NCI-H2196 (cell line): ENCODE measurements around the gene ERRFI1.
A peak's percentile ranks its signal among the peaks of the same experiment; 100 is the strongest.

Source experiments
- DNase-seq: peaks from one replicate; lab custom pipeline; 2025; ENCODE audit not compliant: unreplicated experiment; lab: John Stamatoyannopoulos, UW

The ERRFI1 gene

GRCh38 chr1:8004113-8004802 lies 21.9 kb downstream of the ERRFI1 start:
- DNase-seq: peak; percentile 45

DNA sequence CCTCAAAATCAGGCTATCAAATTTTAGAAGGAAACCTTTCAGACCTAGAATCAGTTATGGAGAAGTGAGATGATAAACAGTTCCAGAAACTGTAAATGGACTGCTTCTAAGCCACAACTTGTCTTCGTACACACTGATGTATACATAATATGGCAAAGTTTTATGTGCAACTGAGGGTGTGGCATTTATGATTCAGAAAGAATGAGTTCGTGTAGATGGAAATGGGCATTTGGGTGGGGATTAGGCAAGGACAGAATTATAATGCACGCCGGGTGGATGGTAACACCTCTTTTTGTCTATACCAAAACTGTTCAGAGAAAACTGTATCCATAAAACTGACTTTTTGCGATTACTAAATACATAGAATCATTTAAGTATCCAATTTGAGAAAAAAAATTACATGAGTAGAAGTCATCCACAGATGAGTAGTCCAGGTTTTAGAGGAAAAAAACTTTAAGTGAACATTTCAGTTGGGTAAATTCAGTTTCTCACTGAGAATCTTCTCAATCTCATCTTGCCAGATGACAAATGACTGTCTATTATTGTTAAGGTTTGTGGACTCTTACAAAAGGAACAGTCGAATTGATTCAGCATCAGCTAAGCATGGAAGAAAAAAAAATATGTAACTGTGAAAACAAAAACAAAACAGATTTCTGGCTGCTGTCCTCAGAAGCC lies 22.5 kb downstream of the ERRFI1 start:
- no peak for DNase-seq

DNA sequence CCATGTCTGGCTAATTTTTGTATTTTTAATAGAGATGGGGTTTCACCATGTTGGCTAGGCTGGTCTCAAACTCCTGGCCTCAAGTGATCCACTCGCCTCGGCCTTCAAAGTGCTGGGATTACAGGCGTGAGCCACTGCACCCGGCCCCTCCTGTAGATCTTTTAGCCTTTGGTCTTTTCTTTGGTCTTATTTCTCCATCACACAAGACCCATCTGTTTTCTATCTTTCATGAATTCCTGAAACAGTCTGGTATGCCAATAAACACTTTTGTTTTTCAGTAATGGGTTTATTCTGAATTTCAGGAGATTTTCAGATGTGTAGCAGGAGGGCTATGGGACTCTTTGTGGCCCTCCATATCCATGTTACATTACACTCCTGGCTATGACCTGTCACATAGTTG lies 23.2 kb downstream of the ERRFI1 start:
- no peak for DNase-seq

DNA sequence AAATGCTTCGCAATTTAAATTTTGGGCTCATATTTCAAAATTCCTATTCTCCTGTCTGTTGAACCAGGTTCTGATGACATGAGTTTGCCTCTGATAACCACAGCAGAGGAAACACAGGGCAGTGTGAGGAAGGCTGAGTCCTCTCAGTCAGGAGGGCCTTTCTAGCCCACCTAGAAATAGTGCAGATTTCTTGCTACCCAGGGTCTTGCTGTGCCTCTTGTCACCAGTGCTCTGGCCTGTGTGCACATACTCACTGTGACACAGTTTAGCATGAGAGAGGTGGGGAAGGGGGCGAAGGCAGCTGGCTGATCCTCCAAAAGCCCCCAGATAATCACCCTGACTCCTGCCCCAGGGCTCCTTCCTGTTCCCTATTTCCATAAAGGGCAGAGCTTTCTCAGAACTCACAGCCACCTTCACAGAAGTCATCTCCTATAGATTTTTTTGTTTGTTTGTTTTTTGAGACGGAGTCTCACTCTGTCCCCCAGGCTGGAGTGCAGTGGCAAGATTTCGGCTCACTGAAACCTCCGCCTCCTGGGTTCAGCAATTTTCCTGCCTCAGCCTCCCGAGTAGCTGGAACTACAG lies 23.7 kb downstream of the ERRFI1 start:
- no peak for DNase-seq

GRCh38 chr1:7995437-7995836 lies 30.7 kb downstream of the ERRFI1 start:
- no peak for DNase-seq

DNA sequence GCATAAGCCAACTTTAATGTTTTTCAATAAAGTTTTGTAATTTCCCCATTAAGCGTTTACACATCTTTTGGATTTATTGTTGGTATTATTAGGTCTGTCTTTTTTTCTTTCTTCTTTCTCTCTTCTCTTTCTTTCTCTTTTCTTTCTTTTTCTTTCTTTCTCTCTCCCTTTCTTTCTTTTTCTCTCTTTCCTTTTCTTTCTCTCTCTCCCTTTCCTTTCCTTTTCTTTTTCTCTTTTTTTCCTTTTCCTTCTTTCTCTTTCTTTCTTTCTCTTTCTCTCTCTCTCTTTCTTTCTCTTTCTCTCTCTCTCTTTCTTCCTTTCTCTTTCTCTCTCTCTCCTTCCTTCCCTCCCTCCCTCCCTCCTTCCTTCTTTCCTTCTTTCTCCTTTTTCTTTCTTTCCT lies 31.3 kb downstream of the ERRFI1 start:
- no peak for DNase-seq

DNA sequence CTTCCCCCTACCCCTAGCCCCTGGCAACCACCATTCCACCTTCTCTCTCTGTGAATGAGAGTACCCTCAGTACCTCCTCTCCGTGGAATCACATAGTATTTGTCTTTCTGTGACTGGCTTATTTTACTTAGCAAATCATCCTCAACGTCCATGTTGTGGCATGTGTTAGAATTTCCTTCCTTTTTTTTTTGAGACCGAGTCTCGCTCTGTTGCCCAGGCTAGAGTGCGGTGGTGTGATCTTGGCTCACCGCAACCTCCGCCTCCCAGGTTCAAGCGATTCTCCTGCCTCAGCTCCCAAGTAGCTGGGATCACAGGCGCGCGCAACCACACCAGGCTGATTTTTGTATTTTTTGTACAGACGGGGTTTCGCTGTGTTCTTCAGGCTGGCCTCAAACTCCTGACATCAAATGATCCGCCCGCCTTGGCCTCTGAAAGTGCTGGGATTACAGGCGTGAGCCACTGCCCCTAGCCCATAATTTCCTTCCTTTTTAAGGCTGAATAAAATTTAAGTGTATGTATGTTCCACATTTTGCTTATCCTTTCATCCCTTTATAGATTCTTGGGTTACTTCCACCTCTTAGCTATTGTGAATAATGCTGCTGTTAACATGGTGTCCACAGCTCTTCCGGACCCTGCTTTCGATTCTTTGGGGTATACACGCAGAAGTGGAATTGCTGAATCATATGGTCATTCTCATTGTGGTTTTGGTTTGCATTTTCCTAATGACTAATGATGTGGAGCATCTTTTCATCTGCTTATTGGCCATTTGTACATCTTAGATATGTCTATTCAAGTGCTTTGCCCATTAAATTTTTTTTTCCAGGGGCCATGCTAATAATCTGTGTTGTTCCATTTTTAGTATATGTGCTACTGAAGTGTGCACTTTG lies 32.3 kb downstream of the ERRFI1 start:
- no peak for DNase-seq

DNA sequence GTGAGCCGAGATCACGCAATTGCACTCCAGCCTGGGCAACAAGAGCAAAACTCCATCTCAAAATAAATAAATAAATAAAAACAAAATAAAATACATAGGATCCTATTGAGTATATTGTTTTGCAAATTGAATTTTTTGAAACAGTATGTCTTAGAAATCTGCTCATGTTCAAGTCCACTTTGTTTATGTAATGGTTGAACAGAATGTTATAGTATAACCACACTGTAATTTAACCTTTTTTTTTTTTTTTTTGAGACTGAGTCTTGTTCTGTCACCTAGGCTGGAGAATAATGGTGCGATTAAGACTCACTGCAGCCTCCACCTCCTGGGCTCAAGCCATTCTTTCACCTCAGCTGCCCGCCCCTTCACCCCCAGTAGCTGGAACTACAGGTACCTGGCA lies 33.2 kb downstream of the ERRFI1 start:
- DNase-seq: no peak

DNA sequence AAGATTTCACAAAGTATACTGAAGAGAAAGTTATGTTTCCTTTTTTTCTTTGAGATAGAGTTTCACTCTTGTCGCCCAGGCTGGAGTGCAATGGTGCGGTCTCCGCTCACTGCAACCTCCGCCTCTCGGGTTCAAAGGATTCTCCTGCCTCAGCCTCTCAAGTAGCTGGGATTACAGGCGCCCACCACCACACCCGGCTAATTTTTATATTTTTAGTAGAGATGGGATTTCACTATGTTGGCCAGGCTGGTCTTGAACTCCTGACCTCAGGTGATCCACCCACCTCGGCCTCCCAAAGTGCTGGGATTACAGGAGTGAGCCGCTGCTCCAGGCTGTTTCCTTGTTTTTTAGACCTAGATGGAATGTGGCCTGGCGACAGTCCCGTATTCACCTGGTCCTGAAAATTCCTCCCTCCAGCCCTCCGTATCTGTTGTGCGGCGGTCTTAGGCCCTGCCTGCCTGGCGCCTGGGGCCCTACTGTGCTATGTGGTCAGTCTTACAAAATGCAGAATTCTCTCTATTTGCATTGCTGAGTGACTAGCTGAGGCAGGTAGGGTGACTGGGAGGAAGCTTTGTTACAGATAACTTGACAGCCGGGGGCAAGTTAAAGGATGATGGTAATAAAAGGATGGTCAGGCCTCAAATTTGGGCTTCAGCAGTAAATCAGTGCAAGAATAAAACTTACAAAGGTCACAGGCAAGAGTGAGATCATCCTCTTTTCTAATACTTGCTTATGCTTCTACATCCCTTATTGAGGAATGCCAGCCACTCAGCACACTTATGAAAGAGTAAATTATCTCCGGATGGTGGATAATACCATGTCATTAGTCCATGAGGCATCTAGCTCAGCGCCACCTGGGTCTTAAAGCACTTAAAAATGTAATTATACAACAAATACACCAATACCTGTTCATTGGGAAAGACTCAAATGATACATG lies 34.3 kb downstream of the ERRFI1 start:
- DNase-seq: no peak

GRCh38 chr1:7989762-7990428 lies 36.2 kb downstream of the ERRFI1 start:
- no peak for DNase-seq

- DNase-seq: no peak
Observed at GRCh38 chr1:7988576-7988975, 37.5 kb downstream of the ERRFI1 start.

DNA sequence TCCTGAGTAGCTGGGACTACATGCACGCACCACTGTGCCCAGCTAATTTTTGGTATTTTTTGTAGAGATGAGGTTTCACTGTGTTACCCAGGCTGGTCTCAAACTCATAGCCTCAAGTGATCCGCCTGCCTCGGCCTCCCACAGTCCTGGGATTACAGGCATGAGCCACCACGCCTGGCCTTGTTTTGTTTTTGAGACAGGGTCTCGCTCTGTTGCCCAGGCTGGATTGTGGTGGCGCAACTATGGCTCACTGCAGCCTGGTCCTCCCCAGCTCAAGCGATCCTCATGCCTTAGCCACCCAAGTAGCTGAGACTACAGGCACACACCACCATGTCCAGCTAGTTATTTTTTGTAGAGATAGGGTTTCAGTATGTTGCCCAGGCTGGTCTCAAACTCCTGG lies 38.6 kb downstream of the ERRFI1 start:
- DNase-seq: no peak

DNA sequence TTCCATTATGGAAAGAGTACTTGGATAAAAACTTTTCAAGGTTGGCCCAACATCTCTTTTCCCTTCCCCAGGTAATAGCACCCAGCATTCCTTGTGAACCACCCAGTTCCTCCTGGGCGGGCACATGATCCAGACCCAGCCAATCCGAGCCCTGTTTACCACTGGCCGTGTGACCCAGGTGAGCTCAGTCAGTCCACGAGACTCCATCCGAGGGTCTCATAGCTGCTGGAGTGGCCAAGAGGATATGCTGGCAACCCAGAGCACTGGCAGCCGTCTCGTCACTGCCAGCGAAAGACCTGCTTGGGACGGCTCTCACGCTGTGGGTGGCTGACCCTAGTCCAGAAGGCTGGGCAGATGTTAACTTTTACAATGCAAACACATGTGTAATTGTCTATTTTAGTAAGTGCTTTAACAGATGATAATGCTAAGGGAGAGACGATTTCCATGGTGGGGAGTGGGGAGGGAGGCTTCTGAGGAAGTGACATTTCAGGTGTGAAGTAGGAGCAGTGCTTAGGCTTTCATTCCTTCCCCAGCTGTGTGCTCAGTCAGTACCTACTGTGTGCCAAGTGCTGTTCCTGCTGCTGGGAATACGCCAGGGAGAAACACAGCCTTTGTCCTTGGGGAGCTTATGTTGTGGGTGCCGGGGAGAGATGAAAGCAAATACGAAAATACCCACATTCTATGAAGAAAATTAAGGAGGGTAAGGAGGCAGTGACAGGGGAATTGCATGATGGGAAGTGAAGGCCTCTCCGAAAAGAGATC lies 40.1 kb downstream of the ERRFI1 start:
- no peak for DNase-seq

- no peak for DNase-seq
Observed at GRCh38 chr1:7984811-7985210, 41.3 kb downstream of the ERRFI1 start.

DNA sequence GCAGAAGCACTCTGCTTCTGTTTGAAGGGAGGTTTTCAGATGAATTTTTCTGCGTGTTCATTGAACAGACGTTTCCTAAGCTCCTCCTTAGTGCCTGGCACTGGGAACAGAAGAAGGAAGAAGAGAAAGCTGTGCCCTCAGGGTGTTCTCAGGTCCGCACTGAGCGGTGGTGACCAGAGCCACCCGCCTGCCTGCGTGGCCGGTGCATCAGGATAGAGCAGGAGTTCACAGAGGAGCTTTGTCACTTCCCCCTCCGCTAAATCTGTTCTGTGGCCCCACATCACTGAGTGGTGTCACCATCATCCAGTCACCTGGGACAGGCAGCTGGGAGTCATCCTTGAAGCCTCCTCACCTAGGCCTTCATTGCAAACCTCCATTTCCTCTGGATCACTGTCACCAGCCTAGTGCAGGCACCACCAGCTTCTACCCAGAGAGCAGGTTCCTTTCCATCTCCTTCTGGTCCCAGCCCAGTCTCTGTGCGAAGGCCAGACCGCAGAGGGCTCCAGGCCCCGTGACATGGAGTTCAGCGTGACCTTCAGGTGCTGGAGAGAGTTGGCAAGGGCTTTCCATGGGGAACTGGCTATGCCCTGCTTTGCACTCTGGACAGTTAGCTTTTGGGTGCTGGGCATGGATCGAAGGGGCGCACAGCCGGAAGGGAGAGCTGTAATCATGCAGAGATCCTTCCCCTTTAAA lies 42.9 kb downstream of the ERRFI1 start:
- DNase-seq: no peak

DNA sequence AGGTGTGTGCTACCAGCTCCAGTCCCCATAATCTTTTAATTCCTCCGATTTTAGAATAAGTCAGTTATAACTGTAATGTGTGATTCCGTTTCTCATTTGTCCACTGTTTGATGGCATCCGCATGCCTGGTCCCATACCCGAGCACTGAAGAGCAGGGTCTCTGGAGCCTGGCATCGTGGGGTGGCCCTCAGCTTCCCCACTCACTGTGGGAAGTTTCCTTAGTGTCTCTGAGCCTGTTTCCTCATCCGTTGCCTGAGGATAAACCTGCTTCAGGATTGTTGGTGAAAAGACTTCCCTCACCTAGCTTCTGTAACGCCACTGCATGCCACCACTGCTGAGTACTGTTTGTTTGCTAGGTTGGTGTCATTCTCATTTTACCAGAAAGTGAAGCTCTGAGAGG lies 45.1 kb downstream of the ERRFI1 start:
- no peak for DNase-seq

DNA sequence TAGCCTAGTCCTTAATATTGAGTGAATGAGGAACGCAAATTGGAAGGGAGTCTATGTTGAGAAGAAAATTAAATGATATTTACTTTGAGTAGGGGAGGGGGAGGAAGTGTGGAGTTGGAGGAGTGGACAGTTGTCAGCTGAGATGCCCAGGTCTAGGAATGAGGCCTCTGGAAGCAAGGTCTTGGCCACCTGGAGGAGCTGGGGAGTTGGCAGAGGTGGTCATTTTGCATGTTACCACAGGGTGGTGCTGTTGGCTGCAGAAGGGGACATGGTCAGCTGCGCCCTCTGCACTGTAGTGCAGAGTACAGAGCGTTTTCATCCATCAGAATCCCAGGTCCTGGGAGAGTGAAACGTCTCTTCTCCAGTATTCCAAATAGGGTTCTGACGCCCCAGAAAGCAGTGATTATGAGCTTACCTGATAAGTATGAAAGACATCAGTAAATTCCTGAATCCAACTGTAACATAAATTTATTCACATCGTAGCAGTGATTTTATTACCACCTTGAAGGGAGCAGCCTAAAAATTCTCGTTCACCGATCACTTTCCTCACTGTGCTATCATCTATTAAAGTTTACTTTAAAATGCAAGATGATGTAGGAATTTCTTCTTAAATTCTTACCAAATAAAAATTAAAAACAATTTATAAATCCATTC lies 50.8 kb downstream of the ERRFI1 start:
- peak; percentile 81 for DNase-seq

- no peak for DNase-seq
Observed at GRCh38 chr1:7973086-7973485, 53.0 kb downstream of the ERRFI1 start.
